ENCODE results near the gene ATG13. TPM values are rescaled to one million over a fixed set of nuclear protein-coding genes. Genes with fewer than 3 reads are reported as not detected.
"Not testable (repeated sequence)": the region's sequence is repeated elsewhere in the genome, so short reads cannot be mapped to it uniquely, and the experiment has no call there.

ATG13 gene
- total RNA-seq (2014; rRNA removed; shearing (Covaris generic)), result 83.7 and 95.0 TPM in 2 replicates

GRCh38 chr11:46617134-46617971, at the start of gene ATG13, which contains the start of gene HARBI1:
Gene ATG13, plus strand, starts transcription at chr11:46617553. Its CDS starts 26,739 bp downstream, at chr11:46644292.
Gene HARBI1, minus strand, starts transcription at chr11:46617227. Its CDS starts 990 bp downstream, at chr11:46616237.
- peak; percentile 86 for DNase-seq (ENCODE audit: low read depth)

- DNase-seq (ENCODE audit: low read depth), result no peak
These were observed 46.5 kb upstream of the ATG13 start for GRCh38 chr11:46570790-46571398.

- no peak for DNase-seq (ENCODE audit: low read depth)
These were observed 42.7 kb upstream of the ATG13 start for GRCh38 chr11:46574656-46575055.

DNA sequence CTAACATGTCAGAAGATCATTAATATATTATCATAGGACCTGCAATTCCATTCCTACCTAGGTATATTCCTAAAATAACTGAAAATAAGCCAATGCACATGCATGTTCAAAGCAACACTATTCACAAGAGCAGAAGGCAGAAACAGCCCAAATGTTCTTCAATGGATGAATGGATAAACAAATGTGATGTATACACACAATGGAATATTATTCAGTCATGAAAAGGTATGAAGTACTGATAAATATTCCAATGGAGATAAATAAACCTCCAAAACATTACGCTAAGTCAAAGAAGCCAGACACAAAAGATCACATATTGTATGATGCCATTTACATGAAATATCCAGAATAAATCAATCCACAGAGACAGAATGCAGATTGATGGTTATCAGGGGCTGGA, 40.3 kb upstream of the ATG13 start:
- no peak for DNase-seq (ENCODE audit: low read depth)

- no peak for DNase-seq (ENCODE audit: low read depth)
These were observed 34.8 kb upstream of the ATG13 start for GRCh38 chr11:46582588-46582987.

DNA sequence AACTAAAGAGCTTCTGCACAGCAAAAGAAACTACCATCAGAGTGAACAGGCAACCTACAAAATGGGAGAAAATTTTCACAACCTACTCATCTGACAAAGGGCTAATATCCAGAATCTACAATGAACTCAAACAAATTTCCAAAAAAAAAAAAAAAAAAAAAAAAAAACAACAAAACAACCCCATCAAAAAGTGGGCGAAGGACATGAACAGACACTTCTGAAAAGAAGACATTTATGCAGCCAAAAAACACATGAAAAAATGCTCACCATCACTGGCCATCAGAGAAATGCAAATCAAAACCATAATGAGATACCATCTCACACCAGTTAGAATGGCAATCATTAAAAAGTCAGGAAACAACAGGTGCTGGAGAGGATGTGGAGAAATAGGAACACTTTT, 33.8 kb upstream of the ATG13 start:
- not testable (repeated sequence) for DNase-seq (ENCODE audit: low read depth)

DNA sequence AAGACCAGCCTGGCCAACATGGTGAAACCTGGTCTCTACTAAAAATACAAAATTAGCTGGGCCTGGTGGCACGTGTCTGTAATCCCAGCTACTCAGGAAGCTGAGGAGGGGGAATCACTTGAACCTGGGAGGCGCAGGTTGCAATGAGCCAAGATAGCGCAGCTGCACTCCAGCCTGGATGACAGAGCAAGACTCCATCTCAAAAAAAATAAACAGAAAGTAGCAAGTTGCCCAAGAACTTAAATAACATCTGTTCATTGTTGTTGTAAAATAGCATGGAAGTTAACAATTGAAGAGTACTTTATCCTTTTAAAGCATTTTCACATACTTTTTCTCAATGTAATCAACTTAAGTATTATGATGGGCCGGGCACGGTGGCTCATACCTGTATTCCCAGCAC, 29.2 kb upstream of the ATG13 start:
- DNase-seq (ENCODE audit: low read depth), result no peak

GRCh38 chr11:46588915-46589314, 28.4 kb upstream of the ATG13 start:
- DNase-seq (ENCODE audit: low read depth), result no peak

GRCh38 chr11:46590740-46591605, 26.4 kb upstream of the ATG13 start:
- no peak for DNase-seq (ENCODE audit: low read depth)

- DNase-seq (ENCODE audit: low read depth), result peak; percentile 92
These were observed 23.6 kb upstream of the ATG13 start, which contains the start of gene AMBRA1 for GRCh38 chr11:46593550-46594373. Gene AMBRA1, minus strand, starts transcription at chr11:46594023. Its CDS starts 45,643 bp downstream, at chr11:46548380.

GRCh38 chr11:46594374-46594700, 23.0 kb upstream of the ATG13 start:
- DNase-seq (ENCODE audit: low read depth), result no peak

DNA sequence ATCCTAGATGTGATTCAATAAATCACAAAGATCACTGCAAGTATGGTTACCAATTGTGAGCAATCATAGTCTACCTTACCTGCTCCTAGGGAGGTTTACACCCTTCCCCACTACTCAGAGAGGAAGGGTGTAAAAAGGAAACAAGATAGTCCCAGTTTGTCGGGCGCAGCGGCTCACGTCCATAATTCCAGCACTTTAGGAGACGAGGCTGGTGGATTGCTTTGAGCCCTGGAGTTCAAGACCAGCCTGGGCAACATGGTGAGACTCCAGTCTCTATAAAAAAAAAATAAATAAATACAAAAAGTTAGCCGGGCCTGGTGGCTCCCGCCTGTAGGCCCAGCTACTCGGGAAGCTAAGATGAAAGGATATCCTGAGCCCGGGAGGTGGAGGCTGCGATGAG, 22.6 kb upstream of the ATG13 start:
- no peak for DNase-seq (ENCODE audit: low read depth)

- no peak for DNase-seq (ENCODE audit: low read depth)
These were observed 20.2 kb upstream of the ATG13 start for GRCh38 chr11:46597155-46597554.

GRCh38 chr11:46597609-46598219, 19.6 kb upstream of the ATG13 start:
- peak; percentile 80 for DNase-seq (ENCODE audit: low read depth)

GRCh38 chr11:46599340-46600193, 17.8 kb upstream of the ATG13 start:
- no peak for DNase-seq (ENCODE audit: low read depth)

DNA sequence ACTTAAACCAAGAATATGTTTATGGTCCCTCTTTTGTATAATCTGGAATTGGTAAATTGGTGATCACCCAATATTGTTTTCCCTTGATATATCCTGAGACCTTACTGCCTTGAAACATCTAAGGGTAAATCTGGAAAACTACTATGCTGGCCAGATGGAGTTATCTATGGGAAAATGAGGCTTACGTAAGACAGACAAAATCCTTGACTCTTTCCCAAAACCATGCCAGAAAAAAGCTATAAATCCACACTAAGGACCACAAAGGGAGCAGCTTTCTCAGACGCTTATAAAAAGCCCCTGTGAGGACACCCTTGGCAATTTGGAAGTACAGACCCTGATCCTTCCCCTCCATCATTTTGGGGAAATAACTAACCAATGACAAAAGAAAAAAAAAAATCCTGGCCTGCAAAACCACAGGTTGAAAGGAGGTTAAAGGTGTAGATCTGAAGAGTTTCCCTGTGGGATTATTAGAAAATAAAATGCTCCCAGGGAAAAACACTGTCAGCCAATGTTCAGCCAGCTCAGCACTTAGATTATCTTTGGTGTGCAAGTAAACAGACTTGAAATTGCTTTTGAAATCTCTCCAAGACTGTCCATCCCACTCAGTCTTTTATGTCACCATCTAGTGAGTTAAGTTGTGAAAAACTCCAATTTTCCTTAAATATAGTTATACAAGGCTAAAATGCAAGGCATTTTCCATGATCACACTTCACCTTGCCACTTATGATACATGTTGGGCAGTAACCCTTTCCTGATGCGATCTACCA, 17.0 kb upstream of the ATG13 start:
- DNase-seq (ENCODE audit: low read depth), result no peak

DNA sequence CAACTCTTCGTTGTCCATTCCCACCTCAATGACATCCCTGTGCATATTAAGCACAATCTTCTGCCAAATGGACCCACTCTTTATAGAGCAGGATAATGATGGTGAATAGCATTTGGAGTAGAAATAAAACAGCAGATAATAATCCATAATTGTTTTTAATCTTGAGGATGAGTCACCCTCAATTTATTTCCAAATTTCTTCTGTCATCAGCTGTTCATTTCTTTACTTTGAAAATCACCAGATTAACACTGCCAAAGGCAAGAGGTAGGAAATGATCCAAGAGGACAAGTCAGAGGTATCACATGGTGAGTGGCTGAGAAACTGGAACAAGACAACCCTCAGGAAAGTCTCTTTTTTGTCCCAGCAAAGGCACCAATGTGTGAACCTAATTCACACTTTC, 16.2 kb upstream of the ATG13 start:
- no peak for DNase-seq (ENCODE audit: low read depth)

- no peak for DNase-seq (ENCODE audit: low read depth)
These were observed 13.5 kb upstream of the ATG13 start for GRCh38 chr11:46603704-46604308.

- DNase-seq (ENCODE audit: low read depth), result no peak
These were observed 12.6 kb upstream of the ATG13 start for GRCh38 chr11:46604796-46605195.
